ENCODE measurements around the gene ARSI.

The ARSI gene

GRCh38 chr5:150246429-150246828, 56.3 kb downstream of the ARSI start:
- no peak for DNase-seq (ENCODE audit: low read depth in 2 of 2)

Measured in stimulated activated CD4-positive, alpha-beta T cell treated with anti-CD3 and anti-CD28 coated beads, Interleukin-4, amount 100 ng/mL, for 48 hours (primary cell).